NCI-H1930 (cell line): ENCODE measurements around the gene SWSAP1.

Source experiments
- DNase-seq, 2 experiments: peaks; one replicate each; lab custom pipeline; 2025; lab: John Stamatoyannopoulos, UW

The SWSAP1 gene

GRCh38 chr19:11408591-11408990 lies 34.1 kb downstream of the SWSAP1 start:
- no peak for DNase-seq

- no peak for DNase-seq
Measured at GRCh38 chr19:11410682-11411081, 36.2 kb downstream of the SWSAP1 start.

GRCh38 chr19:11414544-11414943 lies 40.1 kb downstream of the SWSAP1 start:
- DNase-seq: peak; percentile 10 to 37

GRCh38 chr19:11416346-11417052 lies 42.0 kb downstream of the SWSAP1 start:
- DNase-seq: no peak

- DNase-seq: no peak
Measured at GRCh38 chr19:11418094-11418548, 43.7 kb downstream of the SWSAP1 start.

GRCh38 chr19:11418549-11419506 lies 44.4 kb downstream of the SWSAP1 start, which contains the start of gene RGL3:
Gene RGL3, minus strand, starts transcription at chr19:11419314. Its CDS starts 36 bp downstream, at chr19:11419278.
- DNase-seq: peak; percentile 46 to 66

- no peak for DNase-seq
Measured at GRCh38 chr19:11420429-11421370, 46.2 kb downstream of the SWSAP1 start.

- no peak for DNase-seq
Measured at GRCh38 chr19:11421371-11422098, 47.1 kb downstream of the SWSAP1 start.

GRCh38 chr19:11422163-11423065 lies 47.9 kb downstream of the SWSAP1 start:
- DNase-seq: no peak

GRCh38 chr19:11423164-11423790 lies 48.8 kb downstream of the SWSAP1 start:
- DNase-seq: no peak

- no peak for DNase-seq
Measured at GRCh38 chr19:11423791-11424181, 49.3 kb downstream of the SWSAP1 start.
